GM19438 (cell line): Measurements from ENCODE around the gene CPT1C.
"Not testable (repeated sequence)": the region's sequence is repeated elsewhere in the genome, so short reads cannot be mapped to it uniquely, and the experiment has no call there.

Source experiments
- ATAC-seq: cut with Tn5 transposase; IDR thresholded peaks from one replicate; pipeline ENCODE4 v1.9.1; 2021; ENCODE audit warnings: low read depth; ENCODE audit not compliant: unreplicated experiment

Gene CPT1C

DNA sequence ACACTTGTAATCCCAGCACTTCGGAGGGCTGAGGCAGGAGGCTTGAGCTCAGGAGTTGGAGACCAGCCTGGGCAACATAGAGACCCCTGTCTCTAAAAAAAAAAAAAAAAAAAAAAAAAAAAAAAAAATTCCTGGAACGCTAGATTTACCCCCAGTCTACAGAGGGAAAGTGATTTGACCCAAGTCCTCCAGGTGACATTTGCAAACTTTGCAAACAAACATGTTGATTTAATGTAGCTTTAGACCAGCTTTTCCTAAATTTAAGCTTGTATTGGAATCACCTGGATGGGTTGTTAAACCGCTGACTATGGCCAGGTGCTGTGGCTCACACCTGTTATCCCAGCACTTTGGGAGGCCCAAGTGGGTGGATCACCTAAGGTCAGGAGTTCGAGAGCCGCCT, 8.4 kb downstream of the CPT1C start:
- no peak for ATAC-seq

DNA sequence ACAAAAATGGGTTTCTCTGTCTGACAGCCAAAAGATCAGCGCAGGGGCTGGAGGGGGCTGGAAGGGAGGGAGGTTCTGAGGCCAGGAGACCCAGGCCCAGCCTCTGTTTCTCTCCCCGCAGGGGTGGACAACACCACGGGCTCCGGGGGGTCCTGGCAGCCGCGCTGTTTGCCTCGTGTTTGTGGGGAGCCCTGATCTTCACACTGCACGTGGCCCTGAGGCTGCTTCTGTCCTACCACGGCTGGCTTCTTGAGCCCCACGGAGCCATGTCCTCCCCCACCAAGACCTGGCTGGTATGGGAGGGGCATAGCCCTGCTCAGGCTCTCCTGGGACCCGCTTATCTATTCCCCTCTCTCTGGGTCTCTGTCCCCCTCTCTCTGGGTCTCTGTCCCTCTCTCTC, 9.6 kb downstream of the CPT1C start:
- ATAC-seq, result no peak

DNA sequence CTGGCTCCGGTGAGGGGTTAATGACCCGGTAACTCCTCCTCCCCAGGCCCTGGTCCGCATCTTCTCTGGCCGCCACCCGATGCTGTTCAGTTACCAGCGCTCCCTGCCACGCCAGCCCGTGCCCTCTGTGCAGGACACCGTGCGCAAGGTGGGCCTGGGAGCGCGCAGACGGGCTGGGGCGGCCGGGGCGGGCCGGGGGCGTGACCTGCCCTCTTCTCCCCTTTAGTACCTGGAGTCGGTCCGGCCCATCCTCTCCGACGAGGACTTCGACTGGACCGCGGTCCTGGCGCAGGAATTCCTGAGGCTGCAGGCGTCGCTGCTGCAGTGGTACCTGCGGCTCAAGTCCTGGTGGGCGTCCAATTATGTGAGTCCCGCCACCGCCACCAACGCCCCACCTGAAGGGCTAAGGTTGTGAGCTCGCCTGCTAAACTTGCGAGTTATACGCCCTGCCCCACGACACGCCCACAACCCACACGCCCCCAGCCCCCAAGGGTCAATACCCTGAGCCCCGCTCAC, 10.4 kb downstream of the CPT1C start:
- ATAC-seq, result no peak

DNA sequence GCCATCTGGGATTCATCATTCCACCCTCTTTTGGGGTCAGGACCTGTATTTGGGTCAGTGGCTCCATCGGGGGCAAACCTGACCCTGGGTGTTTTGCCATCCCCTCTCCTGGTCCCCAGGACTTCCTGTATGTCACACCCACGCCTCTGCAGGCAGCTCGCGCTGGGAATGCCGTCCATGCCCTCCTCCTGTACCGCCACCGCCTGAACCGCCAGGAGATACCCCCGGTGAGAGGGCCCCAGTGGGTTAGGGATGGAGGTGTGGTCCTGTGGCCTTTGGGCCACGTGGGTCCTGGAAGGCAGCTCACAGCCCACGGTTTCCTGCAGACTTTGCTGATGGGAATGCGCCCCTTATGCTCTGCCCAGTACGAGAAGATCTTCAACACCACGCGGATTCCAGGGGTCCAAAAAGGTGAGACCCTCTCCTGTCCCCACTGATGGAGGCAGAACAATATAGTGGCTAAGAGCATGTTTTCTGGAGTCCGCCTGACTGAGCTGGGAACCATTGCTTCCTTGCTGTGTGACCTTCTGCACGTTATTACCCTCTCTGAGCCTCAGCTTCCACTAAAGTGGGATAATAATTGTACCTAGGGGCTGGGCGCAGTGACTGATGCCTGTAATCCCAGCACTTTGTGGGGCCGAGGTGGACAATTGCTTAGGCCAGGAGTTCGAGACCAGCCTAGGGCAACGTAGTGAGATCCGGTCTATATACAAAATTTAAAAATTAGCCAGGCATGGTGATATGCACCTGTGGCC, 14.1 kb downstream of the CPT1C start:
- no peak for ATAC-seq

DNA sequence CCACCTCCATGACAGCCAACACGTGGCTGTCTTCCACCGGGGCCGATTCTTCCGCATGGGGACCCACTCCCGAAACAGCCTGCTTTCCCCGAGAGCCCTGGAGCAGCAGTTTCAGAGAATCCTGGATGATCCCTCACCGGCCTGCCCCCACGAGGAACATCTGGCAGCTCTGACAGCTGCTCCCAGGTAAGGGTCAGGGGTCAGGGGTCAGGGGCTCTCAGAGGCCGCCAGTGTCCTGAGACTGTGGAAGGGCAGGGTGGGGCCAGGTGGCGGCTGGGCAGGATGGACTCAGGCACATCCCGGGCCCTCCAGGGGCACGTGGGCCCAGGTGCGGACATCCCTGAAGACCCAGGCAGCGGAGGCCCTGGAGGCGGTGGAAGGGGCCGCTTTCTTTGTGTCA, 15.0 kb downstream of the CPT1C start:
- ATAC-seq, result no peak

DNA sequence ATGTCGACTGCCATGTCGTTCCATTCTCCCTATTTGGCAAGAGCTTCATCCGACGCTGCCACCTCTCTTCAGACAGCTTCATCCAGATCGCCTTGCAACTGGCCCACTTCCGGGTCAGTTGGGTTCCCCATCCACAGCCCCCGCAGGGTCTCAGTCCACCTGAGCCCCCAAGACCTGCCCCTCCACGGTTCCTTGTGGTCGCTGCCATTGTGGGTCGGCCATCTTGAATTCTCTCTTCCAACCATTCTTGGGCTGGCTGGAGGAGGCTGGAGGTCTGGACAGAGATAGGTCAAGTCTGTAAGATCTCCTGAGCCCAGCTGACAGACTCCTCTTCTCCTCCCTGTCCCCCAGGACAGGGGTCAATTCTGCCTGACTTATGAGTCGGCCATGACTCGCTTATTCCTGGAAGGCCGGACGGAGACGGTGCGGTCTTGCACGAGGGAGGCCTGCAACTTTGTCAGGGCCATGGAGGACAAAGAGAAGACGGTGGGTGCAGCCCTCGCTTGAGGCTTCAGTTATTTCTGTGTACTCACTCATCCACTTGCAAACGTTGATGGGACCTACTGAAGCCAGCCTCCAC, 19.5 kb downstream of the CPT1C start:
- ATAC-seq, result no peak

DNA sequence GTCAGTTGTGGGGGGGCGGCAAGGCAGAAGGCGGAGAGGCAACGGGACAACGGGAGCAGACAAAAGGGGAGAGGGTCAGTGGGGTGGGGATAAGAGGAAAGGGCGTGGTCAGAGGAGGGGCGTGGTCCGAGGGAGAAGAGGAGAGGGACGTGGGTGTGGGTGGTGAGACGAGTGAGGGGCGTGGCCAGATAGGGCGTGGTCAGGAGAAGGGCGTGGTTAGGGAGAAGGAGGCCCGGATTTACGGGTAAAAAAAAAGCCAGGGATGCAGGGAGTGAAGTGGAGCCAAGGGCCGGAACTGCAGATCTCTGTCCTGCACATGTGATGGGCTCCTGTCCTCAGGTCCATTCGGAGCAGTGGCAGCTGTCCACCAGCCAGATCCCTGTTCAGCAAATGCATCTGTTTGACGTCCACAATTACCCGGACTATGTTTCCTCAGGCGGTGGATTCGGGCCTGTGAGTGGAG, 21.5 kb downstream of the CPT1C start:
- no peak for ATAC-seq

DNA sequence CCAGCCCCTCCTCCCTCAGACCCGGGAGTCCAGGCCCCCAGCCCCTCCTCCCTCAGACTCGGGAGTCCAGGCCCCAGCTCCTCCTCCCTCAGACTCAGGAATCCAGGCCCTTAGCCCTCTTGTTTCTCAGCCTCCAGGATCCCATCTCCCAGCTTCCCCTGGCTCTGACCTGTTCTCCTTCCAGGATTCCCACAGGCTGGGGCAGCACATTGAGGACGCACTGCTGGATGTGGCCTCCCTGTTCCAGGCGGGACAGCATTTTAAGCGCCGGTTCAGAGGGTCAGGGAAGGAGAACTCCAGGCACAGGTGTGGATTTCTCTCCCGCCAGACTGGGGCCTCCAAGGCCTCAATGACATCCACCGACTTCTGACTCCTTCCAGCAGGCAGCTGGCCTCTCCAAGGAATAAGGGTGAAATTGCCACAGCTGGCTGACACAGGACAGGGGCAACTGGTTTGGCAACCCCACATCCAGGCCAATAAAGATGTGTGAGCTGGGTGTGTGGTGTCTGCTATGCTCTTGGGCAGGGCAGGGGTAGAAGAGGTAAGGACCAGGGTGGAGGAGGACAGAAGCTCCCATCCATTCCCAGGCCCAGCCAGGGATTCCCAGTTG, 22.4 kb downstream of the CPT1C start:
- no peak for ATAC-seq

DNA sequence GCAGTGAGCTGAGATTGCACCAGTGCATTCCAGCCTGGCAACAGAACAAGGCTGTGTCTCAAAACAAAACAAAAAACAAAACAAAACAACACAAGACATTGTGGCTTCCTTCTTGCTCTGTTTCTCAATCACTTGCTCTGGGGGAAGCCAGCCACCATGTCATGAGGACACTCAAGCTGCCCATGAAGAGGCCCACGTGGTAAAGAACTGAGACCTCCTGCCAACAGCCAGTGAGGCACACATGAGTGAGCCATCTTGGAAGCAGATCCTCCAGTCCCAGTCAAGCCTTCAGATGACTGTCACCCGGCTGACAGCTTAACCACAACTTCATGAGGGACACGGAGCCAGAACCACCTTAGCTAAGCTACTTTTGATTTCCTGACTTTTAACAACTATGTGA, 25.2 kb downstream of the CPT1C start:
- no peak for ATAC-seq

DNA sequence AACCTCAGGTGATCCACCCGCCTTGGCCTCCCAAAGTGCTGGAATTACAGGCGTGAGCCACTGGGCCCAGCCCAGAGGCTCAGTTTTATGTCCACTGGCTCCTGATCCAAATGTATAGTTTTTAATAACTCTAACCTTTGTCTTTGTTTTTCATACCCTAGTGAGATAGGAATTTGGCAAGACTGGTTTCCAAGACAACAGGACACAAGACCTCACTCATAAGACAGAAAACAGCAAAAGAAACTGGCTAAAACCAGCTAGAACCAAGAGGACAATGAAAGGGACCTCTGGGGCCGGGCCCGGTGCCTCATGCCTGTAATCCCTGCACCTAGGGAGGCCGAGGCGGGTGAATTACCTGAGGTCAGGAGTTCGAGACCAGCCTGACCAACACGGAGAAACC, 27.6 kb downstream of the CPT1C start:
- no peak for ATAC-seq

DNA sequence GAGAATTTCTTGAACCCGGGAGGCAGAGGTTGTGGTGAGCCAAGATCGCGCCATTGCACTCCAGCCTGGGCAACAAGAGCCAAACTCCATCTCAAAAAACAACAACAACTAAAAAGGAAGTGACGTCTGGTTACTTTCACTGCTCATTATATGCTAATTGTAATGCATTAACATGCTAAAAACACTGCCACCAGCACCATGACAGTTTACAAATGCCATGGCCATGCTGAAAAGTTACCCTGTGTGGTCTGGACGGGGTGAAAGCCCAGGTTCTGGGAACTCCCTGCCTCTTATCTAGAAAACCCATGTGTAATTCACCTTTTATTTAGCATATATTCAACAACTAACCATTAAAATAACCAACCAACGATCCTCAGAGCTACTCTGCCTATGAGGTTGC, 28.1 kb downstream of the CPT1C start:
- no peak for ATAC-seq

DNA sequence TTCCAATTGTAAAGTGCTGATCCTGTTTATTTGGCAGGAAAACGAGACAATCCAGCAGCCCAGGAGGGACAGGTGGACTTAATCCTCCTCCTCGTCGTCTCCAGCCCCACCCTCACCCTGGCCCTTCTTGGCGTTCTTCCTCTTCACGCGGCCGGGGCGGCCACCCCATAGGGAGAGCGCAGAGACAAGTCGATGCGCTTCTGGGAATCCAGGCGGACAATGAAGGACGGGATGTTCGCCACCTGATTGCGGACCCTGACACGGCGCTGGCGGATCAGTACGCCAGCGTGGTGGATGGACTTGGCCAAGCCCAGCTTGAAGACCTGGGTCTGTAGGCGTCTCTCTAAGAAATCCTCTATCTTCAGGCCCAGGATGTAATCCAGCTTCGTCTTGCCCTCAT, 28.5 kb downstream of the CPT1C start:
- ATAC-seq, result not testable (repeated sequence)

DNA sequence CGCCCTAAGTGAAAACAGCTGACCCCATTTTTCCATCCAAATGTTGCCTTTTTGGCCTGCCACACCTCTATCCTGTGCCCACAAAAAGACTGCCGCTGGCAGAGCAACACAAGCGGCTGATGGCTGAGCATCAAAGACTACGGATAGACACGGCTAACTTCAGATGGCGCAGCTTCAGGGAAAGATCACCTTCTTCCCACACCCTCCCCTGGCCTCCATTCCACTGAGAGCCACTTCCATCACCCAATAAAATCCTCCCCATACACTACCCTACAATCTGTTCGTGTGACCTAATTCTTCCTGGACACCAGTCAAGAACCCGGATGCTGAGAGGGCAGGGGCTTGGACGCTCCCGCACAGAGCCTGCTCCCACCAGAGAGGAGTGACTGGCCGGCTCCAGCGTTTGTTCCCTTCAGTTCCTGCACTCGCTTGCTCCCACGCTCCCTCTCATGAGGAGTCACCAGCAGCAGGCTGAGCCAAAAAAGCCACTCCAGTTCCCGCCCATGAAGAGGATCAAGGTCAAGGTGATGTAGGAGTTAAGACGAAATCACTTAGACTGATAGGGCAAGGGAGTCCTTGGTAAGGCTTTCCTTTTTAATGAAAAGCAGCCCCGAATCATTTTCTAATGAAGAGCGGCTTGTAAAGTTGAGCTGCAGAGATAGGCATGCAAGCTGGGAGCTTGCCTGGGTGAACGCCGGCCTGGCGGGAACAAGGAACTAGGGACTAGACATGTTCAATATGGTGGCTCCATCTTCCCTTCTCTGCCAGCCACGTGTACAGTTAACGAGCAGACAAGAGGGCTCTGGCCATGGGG, 36.5 kb downstream of the CPT1C start:
- no peak for ATAC-seq

DNA sequence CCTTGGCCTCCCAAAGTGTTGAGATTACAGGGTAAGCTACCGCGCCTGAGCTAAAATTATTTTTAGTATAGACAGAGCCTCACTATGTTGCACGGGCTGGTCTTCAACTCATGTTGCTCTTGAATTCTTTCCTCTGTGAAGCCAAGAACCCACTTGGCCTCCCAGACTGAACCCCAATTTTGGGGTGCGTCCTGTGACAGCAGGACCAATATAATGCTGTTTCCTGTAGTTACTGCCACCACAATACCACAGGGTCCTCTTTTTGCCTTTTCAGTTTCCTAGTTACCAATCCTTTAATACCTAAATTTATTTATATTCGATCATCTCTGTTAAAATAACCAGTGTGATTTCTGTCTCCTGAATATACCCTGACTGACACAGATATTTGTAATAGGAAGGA, 39.2 kb downstream of the CPT1C start:
- no peak for ATAC-seq

DNA sequence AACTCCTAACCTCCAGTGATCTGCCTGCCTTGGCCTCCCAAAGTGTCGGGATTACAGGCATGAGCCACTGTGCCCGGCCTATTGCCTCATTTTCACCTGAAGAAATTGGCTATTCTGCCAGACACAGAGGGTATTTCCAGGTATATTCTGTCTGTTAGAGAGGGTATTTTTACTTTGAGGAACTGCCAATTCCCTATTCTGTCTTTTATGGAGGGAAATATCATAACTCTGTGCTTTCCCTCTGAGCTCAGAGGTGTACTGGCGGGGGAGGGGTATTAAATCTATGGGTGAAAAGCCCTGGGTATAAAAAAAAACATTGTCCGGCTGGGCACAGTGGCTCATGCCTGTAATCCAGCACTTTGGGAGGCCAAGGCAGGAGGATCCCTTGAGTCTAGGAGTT, 47.4 kb downstream of the CPT1C start:
- ATAC-seq, result no peak

DNA sequence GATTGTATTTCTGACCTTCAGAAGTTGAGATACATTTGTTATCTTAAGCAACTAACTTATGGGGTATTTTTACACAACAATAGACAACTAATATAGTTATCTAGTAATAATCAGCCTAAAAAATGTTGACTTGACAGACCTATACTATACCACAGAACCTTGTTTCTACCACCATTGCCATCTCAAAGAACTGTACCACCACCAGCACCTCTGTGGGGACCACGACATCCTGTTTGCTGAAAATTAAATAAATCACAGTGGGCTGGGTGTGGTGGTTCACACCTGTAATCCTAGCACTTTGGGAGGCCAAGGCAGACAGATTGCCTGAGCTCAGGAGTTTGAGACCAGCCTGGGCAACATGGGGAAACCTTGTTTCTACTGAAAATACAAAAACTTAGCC, 48.2 kb downstream of the CPT1C start:
- no peak for ATAC-seq

DNA sequence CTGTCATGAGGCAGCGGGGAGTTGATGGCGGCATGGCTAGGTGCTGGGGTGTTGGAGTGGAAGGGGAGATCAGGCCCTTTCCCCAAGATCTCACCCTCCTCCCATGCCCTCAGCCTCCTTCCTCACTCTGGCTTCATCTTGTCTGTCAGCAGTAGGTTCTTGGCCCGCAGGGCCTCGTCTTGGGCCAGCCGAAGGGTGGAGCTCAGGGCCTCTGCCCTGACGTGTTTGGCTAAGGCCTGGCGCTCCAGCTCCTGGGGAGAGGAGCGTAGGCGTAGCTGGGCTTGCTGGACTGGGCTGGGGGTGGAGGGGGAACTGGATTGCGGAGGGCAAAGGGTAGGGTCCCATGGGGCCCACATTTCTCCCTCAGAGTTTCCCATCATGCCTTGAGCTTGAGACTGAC, 49.0 kb downstream of the CPT1C start:
- ATAC-seq, result no peak

DNA sequence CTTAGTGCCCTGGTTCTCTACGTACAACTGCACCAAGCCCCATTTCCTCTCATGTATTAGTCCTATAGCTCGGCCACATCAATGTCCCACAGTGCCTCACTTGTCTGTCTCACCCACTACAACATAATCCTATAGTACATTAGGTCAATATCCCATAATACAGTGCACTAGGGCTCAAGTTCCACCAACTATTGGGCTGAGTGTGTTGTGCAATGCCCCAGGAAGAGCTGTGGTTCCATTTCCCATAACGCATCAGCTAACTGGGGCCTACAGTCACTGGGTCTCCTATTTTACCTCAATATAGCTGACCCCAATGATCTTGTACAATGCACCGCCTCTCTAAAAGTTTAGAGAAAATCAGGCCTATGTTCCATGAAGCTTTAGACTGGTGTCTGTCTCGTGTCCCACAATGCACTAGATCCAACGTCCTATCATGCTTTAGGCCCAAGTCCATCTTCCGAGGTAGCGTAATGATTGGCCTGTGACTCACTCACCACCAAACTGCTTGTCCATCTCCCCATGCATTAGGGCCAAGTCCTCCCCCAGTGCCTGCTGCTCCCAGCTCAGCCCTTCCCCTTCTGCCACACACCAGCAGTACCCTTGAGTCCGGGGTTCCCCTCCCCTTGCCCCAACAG, 50.4 kb downstream of the CPT1C start:
- no peak for ATAC-seq

DNA sequence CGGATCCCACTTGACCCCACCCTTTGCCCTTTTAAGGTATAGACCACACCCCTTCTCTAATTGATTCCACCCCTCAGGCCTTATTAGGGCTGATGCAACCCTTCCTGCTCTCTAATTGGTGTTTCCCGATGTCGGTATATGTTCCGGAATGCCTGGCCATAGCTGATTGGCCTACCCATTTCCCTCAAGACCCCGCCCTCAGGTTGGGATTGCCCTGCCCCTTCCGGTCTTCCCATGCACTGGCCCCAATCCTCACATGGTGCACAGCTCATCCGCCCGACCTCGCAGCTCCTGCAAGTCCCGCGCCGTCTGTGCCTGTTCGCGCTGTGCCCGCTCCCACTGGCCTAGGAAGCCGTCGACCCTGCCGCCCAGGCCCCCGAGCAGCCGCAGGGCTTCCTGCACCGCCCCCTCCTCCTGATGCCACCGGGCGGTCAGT, 54.0 kb downstream of the CPT1C start:
- no peak for ATAC-seq

DNA sequence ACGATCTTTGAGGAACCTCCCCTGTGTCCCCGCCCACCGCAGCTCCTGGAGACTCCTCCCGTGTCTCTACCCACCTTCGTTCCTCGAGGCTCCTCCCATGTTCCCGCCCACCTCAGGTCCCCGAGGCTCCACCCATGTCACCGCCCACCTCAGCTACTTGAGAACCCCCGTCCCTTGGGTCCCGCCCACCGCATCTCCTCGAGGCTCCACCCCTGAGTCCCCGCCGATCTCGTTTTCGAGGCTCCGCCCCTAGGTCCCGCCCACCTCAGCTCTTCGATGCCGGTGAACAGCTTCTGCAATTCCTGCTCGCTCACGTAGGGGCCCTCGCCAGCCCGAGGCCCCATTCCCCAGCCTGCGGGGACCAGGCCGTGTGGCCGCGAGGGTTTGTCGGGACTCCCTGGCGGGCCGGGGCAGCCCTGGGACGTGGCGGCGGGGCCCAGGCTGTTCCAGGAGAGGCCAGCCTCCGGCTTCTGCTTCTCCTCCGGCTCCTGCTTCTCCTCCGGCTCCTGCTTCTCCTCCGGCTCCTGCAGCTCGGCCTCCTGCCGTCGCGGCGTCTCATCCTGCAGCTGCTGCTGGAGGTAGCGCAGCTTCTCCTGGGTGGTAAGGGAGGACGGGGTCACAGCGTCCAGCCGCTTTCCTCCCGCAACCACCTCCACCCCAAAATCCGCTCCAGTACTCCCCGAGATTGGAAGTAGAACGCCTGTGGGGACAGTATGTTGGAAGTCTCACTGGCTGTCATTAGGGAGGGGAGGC, 55.5 kb downstream of the CPT1C start:
- ATAC-seq, result no peak
